Measurements from ENCODE around the gene ICA1L.

GRCh38 chr2:202771336-202771735, 100.2 kb downstream of the ICA1L start:
- TF ChIP-seq, protein P1, sequence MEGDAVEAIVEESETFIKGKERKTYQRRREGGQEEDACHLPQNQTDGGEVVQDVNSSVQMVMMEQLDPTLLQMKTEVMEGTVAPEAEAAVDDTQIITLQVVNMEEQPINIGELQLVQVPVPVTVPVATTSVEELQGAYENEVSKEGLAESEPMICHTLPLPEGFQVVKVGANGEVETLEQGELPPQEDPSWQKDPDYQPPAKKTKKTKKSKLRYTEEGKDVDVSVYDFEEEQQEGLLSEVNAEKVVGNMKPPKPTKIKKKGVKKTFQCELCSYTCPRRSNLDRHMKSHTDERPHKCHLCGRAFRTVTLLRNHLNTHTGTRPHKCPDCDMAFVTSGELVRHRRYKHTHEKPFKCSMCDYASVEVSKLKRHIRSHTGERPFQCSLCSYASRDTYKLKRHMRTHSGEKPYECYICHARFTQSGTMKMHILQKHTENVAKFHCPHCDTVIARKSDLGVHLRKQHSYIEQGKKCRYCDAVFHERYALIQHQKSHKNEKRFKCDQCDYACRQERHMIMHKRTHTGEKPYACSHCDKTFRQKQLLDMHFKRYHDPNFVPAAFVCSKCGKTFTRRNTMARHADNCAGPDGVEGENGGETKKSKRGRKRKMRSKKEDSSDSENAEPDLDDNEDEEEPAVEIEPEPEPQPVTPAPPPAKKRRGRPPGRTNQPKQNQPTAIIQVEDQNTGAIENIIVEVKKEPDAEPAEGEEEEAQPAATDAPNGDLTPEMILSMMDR (IDR thresholded peaks at IDR 0.05): no peak
- no peak for TF ChIP-seq POLR2A (IDR thresholded peaks at IDR 0.05)
- TF ChIP-seq POLR2AphosphoS5 (IDR thresholded peaks at IDR 0.05): no peak

Measured in suprapubic skin (tissue), 4 donors.